ENCODE data around the gene GIMAP1.

Gene GIMAP1

GRCh38 chr7:150722431-150722931 is 6.1 kb downstream of the GIMAP1 start:
- no peak for DNase-seq

- no peak for DNase-seq
Observed at GRCh38 chr7:150723467-150723866, 7.1 kb downstream of the GIMAP1 start.

DNA sequence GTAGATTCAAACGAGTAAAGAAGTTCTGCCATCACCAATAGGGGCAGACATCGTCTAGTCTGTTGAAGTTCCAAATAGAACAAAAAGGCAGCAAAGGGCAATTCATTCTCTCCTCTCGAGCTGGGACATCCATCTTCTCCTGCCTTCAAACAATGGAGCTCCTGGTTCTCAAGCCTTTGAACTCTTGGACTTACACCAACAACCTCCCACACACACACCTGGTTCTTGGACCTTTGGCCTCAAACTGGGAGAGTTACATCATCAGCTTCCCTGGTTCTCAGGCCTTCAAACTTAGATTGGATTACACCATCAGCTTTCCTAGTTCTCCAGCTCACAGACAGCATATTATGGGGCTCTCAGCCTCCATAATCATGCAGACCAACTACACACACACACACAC is 11.0 kb downstream of the GIMAP1 start:
- no peak for DNase-seq

GRCh38 chr7:150728011-150728410 is 11.6 kb downstream of the GIMAP1 start:
- DNase-seq, result no peak

GRCh38 chr7:150728609-150729008 is 12.2 kb downstream of the GIMAP1 start:
- no peak for DNase-seq

DNA sequence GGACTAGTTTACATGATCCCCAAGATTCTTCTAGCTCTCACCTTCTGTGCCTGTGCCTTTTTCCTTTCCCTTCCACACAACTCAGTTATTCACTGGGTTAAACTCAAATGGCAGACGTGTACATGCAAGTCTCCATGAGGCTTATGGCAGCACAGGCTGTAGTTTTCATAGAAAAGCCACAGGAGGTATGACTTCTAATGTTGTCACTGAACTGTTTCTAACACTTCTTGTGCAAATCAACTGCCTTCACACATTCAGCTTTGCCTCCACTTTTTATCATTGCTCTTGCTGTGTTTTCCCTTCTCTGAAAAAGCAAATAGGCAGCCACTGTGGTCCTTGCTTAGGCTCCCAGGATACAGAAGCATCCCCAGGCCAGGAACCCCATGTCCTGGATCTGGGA is 15.5 kb downstream of the GIMAP1 start:
- no peak for DNase-seq

DNA sequence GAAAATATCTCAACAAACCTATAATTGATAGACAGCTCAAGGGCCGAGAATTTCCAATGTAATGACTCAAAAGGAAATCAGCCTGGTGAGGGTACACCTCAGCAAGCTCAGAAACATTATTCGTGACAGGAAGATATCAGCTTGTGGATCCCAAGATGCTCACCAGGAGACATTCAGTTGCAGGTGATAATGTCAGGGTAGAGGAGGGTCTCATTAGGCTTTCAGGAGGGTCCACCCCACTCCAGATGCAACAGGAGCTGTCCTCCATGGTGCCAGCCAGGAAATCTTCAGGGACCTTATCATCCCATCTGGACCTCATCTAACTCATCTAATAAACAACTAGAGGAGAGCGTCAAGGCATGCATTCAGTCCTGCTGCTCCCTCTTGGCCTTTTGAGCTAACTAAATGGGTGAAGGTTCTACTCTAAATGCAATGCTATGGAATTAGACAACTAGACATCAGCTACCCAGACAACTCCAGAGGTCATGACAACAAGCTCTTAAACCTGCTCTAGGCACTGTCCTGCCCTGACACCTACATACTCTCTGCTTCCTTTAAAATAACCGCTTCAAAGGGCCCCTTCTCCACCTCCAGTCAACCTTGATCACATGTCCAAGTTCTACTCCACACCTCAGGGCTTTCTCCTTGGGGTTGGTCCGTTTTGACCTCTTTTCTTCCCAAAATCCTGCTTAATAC is 16.5 kb downstream of the GIMAP1 start:
- no peak for DNase-seq

DNA sequence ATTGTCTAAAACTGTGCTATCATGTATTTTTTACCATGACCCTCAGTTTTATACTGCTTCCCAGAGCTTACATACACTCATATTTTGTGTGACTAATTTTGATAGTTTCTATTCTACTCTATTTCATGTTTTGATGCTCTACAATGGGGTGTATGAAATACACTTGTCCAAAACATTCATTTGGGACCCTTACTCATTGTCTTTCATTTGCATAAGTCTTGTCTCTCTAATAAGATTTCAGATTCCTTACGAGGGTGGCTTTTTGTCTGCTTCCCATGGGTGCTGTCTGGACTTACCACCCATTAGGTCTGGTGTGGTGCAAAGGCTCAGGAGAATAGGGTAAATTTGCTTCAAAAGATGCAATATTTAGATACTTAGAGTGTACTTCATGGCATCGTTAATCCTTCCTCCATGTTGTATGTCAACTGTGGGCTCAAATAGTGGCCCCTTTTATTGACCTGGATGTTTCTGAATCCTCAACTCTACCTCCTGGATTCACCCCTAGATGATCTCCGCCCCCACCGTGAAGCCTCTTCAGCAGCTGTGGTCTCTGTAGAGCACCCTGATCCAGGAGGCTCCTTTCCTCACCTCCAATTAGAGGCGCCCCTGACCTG is 17.2 kb downstream of the GIMAP1 start:
- no peak for DNase-seq

- no peak for DNase-seq
Observed at GRCh38 chr7:150734254-150734653, 17.8 kb downstream of the GIMAP1 start.

- no peak for DNase-seq
Observed at GRCh38 chr7:150735596-150736358, 19.4 kb downstream of the GIMAP1 start.

GRCh38 chr7:150736864-150737263 is 20.5 kb downstream of the GIMAP1 start:
- DNase-seq, result no peak

DNA sequence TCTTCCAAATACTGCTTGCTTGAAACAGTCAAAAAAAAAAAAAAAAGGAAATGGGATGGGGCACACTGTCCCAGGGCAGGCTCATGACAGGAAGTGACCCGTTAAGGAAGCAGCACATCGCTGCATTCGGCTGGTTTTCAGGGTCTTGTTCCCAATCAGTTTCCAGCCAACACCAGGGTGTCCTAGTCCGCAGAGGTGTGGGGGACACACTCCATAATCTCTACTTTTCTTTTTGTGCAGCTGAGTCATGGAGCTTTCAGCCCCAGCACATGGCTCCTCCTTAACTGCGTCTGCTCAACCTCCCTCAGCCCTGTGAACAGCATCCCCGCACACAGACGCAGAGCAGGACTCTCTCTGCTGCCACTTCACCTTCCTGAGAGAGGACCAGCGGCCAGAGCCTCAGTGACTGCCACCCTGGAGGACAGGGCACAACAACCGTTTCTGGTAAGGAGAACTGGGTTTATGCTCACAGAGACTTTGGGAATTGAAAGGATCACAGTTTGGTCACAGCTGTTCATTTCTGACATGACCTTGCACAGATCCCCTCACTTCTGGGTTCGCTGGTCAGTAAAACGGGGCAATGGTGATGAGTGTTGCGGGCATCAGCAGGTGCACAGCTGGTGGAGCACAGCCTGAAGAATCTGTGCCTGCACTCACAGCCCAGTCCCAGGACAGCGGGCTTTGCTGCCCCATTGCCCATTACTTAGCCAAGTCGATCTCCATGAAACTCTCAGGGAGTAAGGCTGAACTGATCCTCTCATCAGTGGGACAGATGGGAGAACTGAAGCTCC is 21.0 kb downstream of the GIMAP1 start, which contains the start of gene GIMAP5:
Gene GIMAP5, plus strand, starts transcription at position 154 of the 791 bp plus-strand sequence. CDS start 3,467 bp downstream, outside the sequence.
- DNase-seq, result no peak

- no peak for DNase-seq
Observed at GRCh38 chr7:150738092-150738491, 21.7 kb downstream of the GIMAP1 start.

DNA sequence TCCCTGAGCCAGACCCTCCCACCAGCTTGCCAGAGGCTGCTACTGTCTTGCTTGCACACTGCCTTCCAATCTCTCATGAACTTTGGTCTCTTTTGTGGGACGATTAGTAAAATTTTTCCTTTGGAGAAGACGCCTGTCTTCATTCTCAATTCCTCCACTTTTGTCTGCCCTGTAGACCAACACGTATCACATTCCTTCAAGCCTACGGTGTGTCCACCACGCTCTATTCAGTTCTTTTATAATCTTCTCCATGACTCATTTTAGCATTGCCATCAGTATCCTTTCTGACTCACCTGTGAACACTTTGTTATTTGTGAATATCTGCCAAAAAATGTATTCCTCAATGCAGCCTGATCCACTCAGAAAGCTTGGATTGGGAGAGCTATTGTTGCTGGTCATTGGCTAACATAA is 22.2 kb downstream of the GIMAP1 start:
- no peak for DNase-seq

DNA sequence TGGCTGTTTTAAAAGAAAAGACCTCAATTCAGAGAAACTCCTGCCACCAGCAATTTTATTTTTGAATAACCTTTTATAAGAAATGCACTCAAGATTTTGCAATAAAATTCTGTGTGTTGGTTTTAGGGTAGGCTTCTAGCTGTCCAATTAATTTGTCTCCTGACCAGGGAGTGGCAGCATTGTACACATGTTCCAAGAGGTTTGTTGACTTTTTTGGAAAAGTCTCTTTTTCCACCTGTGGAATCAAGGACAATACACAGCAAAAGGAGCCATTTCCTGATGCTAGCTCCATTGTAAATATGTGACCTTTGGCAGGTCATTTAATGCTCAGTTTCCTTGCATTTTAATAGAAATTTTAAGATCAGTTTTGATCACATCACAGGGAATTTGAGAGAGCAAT is 22.6 kb downstream of the GIMAP1 start:
- DNase-seq, result no peak

DNA sequence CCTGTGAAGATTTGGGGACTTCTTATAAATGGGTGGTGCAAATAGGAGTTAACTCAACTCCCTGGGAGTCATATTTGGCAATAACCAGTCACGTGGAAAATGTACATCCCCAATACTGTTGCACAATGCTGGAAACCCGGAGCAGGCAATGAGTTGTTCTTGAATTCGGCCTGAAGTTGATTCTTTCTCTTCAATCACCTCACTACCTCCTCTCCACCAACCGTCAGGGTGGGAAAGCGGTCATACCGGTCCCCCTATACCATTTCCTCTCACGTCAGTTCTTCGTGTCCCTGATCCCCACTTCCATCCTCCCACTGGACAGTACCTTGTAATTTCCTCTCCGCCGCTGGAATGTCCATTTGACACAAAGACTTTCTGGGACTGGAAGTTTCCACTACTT is 23.6 kb downstream of the GIMAP1 start:
- no peak for DNase-seq

GRCh38 chr7:150742286-150742968 is 26.0 kb downstream of the GIMAP1 start:
- DNase-seq, result no peak

- no peak for DNase-seq
Observed at GRCh38 chr7:150744041-150744656, 27.7 kb downstream of the GIMAP1 start.

DNA sequence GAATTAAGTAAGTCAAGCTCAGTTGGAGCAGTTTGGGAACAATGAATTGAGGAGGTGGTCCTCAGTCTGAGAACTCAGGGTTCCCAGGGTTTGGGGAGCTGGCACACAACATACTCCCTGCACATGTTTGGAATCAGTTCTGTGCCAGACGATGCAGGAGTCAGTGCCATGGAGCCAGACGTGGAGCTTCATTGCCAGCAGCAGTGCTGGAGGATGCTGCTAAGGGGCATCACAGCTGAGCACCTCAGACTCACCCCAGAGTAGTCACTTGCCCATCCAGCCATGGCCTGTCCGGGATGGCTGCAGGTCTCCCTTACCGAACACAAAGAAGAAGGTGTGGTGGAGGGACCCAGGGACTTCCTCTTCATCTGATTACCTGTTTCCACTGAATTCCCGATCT is 28.7 kb downstream of the GIMAP1 start:
- no peak for DNase-seq

- no peak for DNase-seq
Observed at GRCh38 chr7:150745876-150746275, 29.5 kb downstream of the GIMAP1 start.

GRCh38 chr7:150746921-150747320 is 30.5 kb downstream of the GIMAP1 start:
- DNase-seq, result no peak

DNA sequence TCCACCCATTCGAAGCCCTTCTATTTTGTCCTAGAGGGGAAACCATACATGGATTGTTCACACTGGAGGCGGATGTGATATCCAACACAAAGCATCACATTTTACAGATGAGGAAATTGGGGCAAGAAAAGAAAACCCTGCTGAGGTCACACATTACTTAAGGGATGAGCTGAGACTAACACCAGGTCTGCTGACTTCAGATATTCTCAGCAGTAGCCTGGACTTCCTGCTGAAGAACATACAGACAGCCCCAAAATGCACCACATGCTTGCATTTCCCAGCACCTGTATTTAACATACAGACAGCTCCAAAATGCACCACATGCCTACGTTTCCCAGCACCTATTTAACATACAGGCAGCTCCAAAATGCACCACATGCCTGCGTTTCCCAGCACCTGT is 32.0 kb downstream of the GIMAP1 start:
- DNase-seq, result no peak
